ENCODE measurements around the gene FEM1B.

DNA sequence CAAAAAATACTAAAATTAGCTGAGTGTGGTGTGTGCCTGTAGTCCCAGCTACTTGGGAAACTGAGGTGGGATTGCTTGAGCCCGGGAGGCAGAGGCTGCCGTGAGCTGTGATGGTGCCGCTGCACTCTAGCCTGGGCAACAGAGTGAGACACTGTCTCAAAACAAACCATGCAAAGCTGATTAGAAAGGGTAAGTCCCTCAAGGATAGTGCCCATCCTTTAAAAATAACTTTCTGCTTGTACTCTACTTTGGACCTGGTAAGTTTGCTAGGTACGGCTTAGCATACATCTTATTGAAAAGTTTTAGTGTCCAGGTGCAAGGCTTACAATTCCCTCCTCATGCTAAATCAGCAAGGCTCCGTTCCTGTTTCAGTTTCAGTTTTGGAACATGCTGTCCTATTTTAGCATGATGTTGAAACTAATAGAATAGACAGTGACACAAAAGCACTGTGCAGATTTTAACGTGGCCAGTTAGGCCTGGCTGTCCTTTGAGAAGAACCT is 21.4 kb downstream of the FEM1B start:
- no peak for TF ChIP-seq PAX5 (IDR thresholded peaks at IDR 0.05; ENCODE audit: insufficient read depth, low read length, severe bottlenecking)
- 0 out of 2 replicates have a peak, but pooled peaks have one; percentile 34 for TF ChIP-seq POLR2AphosphoS5 (IDR thresholded peaks at IDR 0.05; ENCODE audit: low read depth, low read length)
- TF ChIP-seq POLR2A (IDR thresholded peaks at IDR 0.05; ENCODE audit: low read depth, low read length): 0 out of 2 replicates have a peak, but pooled peaks have one; percentile 30
- peak; percentile 78 for TF ChIP-seq SPI1 (IDR thresholded peaks at IDR 0.05; ENCODE audit: low read depth, low read length)
- no peak for TF ChIP-seq POU2F2 (IDR thresholded peaks at IDR 0.05; ENCODE audit: low read depth, low read length)
- no peak for TF ChIP-seq TAF1 (IDR thresholded peaks at IDR 0.05; ENCODE audit: low read depth, low read length)
